ENCODE measurements around the gene MCFD2. TPM values are rescaled to one million over a fixed set of nuclear protein-coding genes. Genes with fewer than 3 reads are reported as not detected.
"Not testable (repeated sequence)": the region's sequence is repeated elsewhere in the genome, so short reads cannot be mapped to it uniquely, and the experiment has no call there.

Gene MCFD2
- total and polyA plus RNA-seq, 3 experiments from 2014 or later: 22.7 to 40.0 (median 37.2) TPM

GRCh38 chr2:46878886-46879285, 36.7 kb downstream of the MCFD2 start:
- ChIA-PET POLR2A (no interaction called here), CTCF (no interaction called here)
- H3K4me1 Mint-ChIP-seq: no peaks in the 10 kb centered on the region
- no peaks in the 10 kb centered on the region for H3K36me3 ChIP-seq (ENCODE audit: insufficient read depth, low read length)
- H3K9me3 Mint-ChIP-seq: no peaks in the 10 kb centered on the region
- DNase-seq: no peak
- peaks cover 2 to 9% of the 10 kb centered on the region in 2 donors for H3K27me3 Mint-ChIP-seq
- H3K9me3 ChIP-seq (ENCODE audit: low read length): no peaks in the 10 kb centered on the region
- no peaks in the 10 kb centered on the region for H3K4me1 ChIP-seq (ENCODE audit: insufficient read depth, low read length)
- H3K27ac ChIP-seq (ENCODE audit: low read depth, low read length): no peak overlapping the region
- H3K4me3 ChIP-seq (ENCODE audit: low read length): no peak overlapping the region
- H3K27me3 ChIP-seq (ENCODE audit: insufficient read depth, low read length, poor library complexity, severe bottlenecking): no peaks in the 10 kb centered on the region
- H3K4me3 Mint-ChIP-seq: no peak overlapping the region
- H3K36me3 Mint-ChIP-seq: no peaks in the 10 kb centered on the region
- no peak overlapping the region for H3K27ac Mint-ChIP-seq

- no peaks in the 10 kb centered on the region for H3K9me3 Mint-ChIP-seq
- Histone ChIP-seq H3K9me3 (ENCODE audit: low read length) (no peaks in the 10 kb centered on the region), H3K4me1 (ENCODE audit: insufficient read depth, low read length) (no peaks in the 10 kb centered on the region), H3K36me3 (ENCODE audit: insufficient read depth, low read length) (no peaks in the 10 kb centered on the region), H3K27ac (ENCODE audit: low read depth, low read length) (no peak overlapping the region), H3K4me3 (ENCODE audit: low read length) (no peak overlapping the region), H3K27me3 (ENCODE audit: insufficient read depth, low read length, poor library complexity, severe bottlenecking) (no peaks in the 10 kb centered on the region)
- H3K4me3 Mint-ChIP-seq: no peak overlapping the region
- no peaks in the 10 kb centered on the region for H3K4me1 Mint-ChIP-seq
- H3K36me3 Mint-ChIP-seq: no peaks in the 10 kb centered on the region
- ChIA-PET POLR2A (no interaction called here), CTCF (no interaction called here)
- peaks cover 2 to 13% of the 10 kb centered on the region in 2 donors for H3K27me3 Mint-ChIP-seq
- DNase-seq: no peak
- no peak overlapping the region for H3K27ac Mint-ChIP-seq
These were observed 37.2 kb downstream of the MCFD2 start for GRCh38 chr2:46878240-46878877.

- no peak overlapping the region for H3K27ac ChIP-seq (ENCODE audit: low read depth, low read length)
- no peak overlapping the region for H3K4me3 ChIP-seq (ENCODE audit: low read length)
- no peaks in the 10 kb centered on the region for H3K27me3 ChIP-seq (ENCODE audit: insufficient read depth, low read length, poor library complexity, severe bottlenecking)
- POLR2A ChIA-PET: no interaction called here
- no peaks in the 10 kb centered on the region for H3K4me1 ChIP-seq (ENCODE audit: insufficient read depth, low read length)
- Mint-ChIP-seq H3K4me1 (no peaks in the 10 kb centered on the region), H3K27ac (no peak overlapping the region), H3K4me3 (no peak overlapping the region), H3K36me3 (no peaks in the 10 kb centered on the region), H3K27me3 (peaks cover 2 to 15% of the 10 kb centered on the region in 2 donors), H3K9me3 (no peaks in the 10 kb centered on the region)
- no peaks in the 10 kb centered on the region for H3K36me3 ChIP-seq (ENCODE audit: insufficient read depth, low read length)
- no peak for DNase-seq
- no peaks in the 10 kb centered on the region for H3K9me3 ChIP-seq (ENCODE audit: low read length)
- CTCF ChIA-PET: no interaction called here
These were observed 37.9 kb downstream of the MCFD2 start for GRCh38 chr2:46877619-46878113.

GRCh38 chr2:46876741-46877384, 38.7 kb downstream of the MCFD2 start:
- Histone ChIP-seq H3K4me3 (ENCODE audit: low read length) (no peak overlapping the region), H3K36me3 (ENCODE audit: insufficient read depth, low read length) (no peaks in the 10 kb centered on the region), H3K27me3 (ENCODE audit: insufficient read depth, low read length, poor library complexity, severe bottlenecking) (no peaks in the 10 kb centered on the region), H3K27ac (ENCODE audit: low read depth, low read length) (no peak overlapping the region), H3K4me1 (ENCODE audit: insufficient read depth, low read length) (no peaks in the 10 kb centered on the region), H3K9me3 (ENCODE audit: low read length) (no peaks in the 10 kb centered on the region)
- no peak for DNase-seq
- Mint-ChIP-seq H3K36me3 (no peaks in the 10 kb centered on the region), H3K9me3 (no peaks in the 10 kb centered on the region), H3K4me3 (no peak overlapping the region), H3K27me3 (peaks cover 2 to 17% of the 10 kb centered on the region in 2 donors), H3K4me1 (no peaks in the 10 kb centered on the region), H3K27ac (no peak overlapping the region)
- ChIA-PET CTCF (no interaction called here), POLR2A (no interaction called here)

GRCh38 chr2:46875962-46876689, 39.5 kb downstream of the MCFD2 start:
- H3K27me3 ChIP-seq (ENCODE audit: insufficient read depth, low read length, poor library complexity, severe bottlenecking); H3K36me3 Mint-ChIP-seq; H3K4me1 ChIP-seq (ENCODE audit: insufficient read depth, low read length); H3K9me3 ChIP-seq (ENCODE audit: low read length); CTCF ChIA-PET; DNase-seq; H3K27ac ChIP-seq (ENCODE audit: low read depth, low read length); H3K4me3 ChIP-seq (ENCODE audit: low read length); H3K27ac Mint-ChIP-seq; H3K4me1 Mint-ChIP-seq; H3K36me3 ChIP-seq (ENCODE audit: insufficient read depth, low read length); H3K9me3 Mint-ChIP-seq; H3K4me3 Mint-ChIP-seq: not testable (repeated sequence)
- POLR2A ChIA-PET: interaction anchor here (0.7 kb wide), 1 partner anchor 942 kb away, joined by 7 read pairs; no protein-coding TSS in a partner anchor
- H3K27me3 Mint-ChIP-seq: peaks cover 2 to 18% of the 10 kb centered on the region in 2 donors

- H3K4me1 Mint-ChIP-seq: no peaks in the 10 kb centered on the region
These were observed 40.2 kb downstream of the MCFD2 start for GRCh38 chr2:46875226-46875899.

GRCh38 chr2:46874236-46874929, 41.2 kb downstream of the MCFD2 start:
- H3K4me3 Mint-ChIP-seq: no peak overlapping the region
- no peaks in the 10 kb centered on the region for H3K4me1 Mint-ChIP-seq
- no peaks in the 10 kb centered on the region for H3K9me3 Mint-ChIP-seq
- POLR2A ChIA-PET: no interaction called here
- Histone ChIP-seq H3K36me3 (ENCODE audit: insufficient read depth, low read length) (no peaks in the 10 kb centered on the region), H3K4me3 (ENCODE audit: low read length) (no peak overlapping the region), H3K4me1 (ENCODE audit: insufficient read depth, low read length) (no peaks in the 10 kb centered on the region), H3K27me3 (ENCODE audit: insufficient read depth, low read length, poor library complexity, severe bottlenecking) (no peaks in the 10 kb centered on the region), H3K27ac (ENCODE audit: low read depth, low read length) (no peak overlapping the region), H3K9me3 (ENCODE audit: low read length) (no peaks in the 10 kb centered on the region)
- no peak overlapping the region for H3K27ac Mint-ChIP-seq
- no peaks in the 10 kb centered on the region for H3K36me3 Mint-ChIP-seq
- H3K27me3 Mint-ChIP-seq: peaks cover 4 to 25% of the 10 kb centered on the region in 2 donors
- CTCF ChIA-PET: no interaction called here
- DNase-seq: no peak

More at GRCh38 chr2:46875226-46875899, 40.2 kb downstream of the MCFD2 start:
- Histone ChIP-seq H3K36me3 (ENCODE audit: insufficient read depth, low read length) (no peaks in the 10 kb centered on the region), H3K4me1 (ENCODE audit: insufficient read depth, low read length) (no peaks in the 10 kb centered on the region), H3K27me3 (ENCODE audit: insufficient read depth, low read length, poor library complexity, severe bottlenecking) (no peaks in the 10 kb centered on the region), H3K27ac (ENCODE audit: low read depth, low read length) (no peak overlapping the region), H3K4me3 (ENCODE audit: low read length) (no peak overlapping the region), H3K9me3 (ENCODE audit: low read length) (no peaks in the 10 kb centered on the region)
- H3K27ac Mint-ChIP-seq: no peak overlapping the region
- no peak for DNase-seq
- ChIA-PET POLR2A (interaction anchor here (0.7 kb wide), 1 partner anchor 943 kb away, joined by 7 read pairs; no protein-coding TSS in a partner anchor), CTCF (no interaction called here)
- H3K9me3 Mint-ChIP-seq: no peaks in the 10 kb centered on the region
- H3K27me3 Mint-ChIP-seq: peaks cover 2 to 25% of the 10 kb centered on the region in 2 donors
- no peak overlapping the region for H3K4me3 Mint-ChIP-seq
- H3K36me3 Mint-ChIP-seq: no peaks in the 10 kb centered on the region

Measured in CD8-positive, alpha-beta memory T cell (primary cell).